Esophagus squamous epithelium (tissue), 4 donors: ENCODE results near the gene PTGS2.

Source experiments
- POLR2A ChIP-seq, 4 donors: fragments of 450-650 bp; IDR thresholded peaks; one replicate each; pipeline ENCODE4 v1.6.1; 2017; ENCODE audit warnings: antibody characterized with exemption in 4 of 4, mild to moderate bottlenecking in 4 of 4, moderate library complexity in 3 of 4
- TF ChIP-seq, protein P1 (sequence below), 6 experiments: fragments of 450-650 bp in 4 of 6; fragments of 200-600 bp in 2 of 6; sonication (generic) in 2 of 6; IDR thresholded peaks; one replicate each; pipeline ENCODE4 v1.5.1; 2016 to 2019; ENCODE audit warnings: antibody characterized with exemption in 6 of 6, mild to moderate bottlenecking in 4 of 6, moderate library complexity in 4 of 6

DNA sequence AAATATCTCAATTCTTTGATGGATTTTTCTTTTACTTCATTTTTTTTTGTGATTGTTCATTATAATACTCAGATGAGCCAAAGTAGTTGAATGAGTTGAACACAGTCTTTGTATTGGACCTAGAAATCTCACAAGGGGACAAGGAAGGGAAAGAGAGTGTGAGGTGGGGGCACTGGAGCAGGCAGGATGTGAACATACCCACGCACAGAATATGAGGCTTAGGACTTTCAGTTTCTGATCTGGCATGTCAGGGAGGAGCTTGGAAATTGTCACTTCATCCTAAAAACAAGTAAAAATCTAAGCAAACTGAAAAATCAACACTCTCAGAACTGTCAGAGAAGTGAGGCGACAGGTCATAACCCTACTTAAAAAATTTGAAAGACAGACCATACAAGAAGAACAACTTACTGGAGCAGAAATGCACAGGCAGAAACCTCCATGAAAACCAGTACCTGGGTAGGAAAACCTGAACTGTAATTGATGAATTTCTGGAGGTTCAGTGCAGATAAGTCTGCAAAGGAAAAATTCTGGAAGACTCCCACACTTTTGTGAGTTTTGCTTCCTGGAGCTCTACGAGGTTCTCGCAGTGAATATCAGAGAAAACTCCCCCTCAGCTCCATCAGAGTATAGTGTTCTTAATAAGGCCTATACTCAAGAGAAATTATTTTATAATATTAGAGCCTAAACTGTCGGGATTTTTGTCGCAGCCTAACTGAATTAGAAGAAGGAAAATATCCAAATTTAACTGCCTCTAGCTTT, 3.6 kb upstream of the PTGS2 start:
- TF ChIP-seq, protein P1, sequence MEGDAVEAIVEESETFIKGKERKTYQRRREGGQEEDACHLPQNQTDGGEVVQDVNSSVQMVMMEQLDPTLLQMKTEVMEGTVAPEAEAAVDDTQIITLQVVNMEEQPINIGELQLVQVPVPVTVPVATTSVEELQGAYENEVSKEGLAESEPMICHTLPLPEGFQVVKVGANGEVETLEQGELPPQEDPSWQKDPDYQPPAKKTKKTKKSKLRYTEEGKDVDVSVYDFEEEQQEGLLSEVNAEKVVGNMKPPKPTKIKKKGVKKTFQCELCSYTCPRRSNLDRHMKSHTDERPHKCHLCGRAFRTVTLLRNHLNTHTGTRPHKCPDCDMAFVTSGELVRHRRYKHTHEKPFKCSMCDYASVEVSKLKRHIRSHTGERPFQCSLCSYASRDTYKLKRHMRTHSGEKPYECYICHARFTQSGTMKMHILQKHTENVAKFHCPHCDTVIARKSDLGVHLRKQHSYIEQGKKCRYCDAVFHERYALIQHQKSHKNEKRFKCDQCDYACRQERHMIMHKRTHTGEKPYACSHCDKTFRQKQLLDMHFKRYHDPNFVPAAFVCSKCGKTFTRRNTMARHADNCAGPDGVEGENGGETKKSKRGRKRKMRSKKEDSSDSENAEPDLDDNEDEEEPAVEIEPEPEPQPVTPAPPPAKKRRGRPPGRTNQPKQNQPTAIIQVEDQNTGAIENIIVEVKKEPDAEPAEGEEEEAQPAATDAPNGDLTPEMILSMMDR (IDR thresholded peaks at IDR 0.05): no peak
- TF ChIP-seq POLR2A (IDR thresholded peaks at IDR 0.05): no peak
